RPMI8226 (cell line): ENCODE data around the gene PSD.

Experiments used
- DNase-seq: peaks from one replicate; pipeline ENCODE4 v3.0.0-alpha.2; 2015

Gene PSD

GRCh38 chr10:102437515-102437914 is 18.9 kb upstream of the PSD start:
- DNase-seq = no peak

DNA sequence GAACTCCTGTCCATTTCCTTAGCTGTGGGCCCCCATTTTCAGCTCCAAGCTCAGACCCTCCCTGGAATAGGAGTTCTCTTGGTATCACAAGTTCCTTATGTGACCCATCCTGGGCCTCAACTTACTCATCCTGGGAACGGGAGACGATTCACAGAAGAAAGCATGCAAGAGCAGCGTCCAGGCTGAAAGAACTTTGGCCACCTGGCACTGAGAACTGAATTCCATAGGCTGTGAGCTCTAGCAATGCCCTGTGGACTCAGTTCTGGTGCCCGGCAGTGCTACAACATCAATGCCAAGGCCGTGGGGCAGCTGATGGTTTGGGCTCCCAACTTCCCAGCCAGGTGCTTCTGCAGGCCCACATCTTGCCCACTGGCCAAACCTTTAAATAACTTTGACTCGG is 17.7 kb upstream of the PSD start:
- no peak for DNase-seq

- no peak for DNase-seq
Observed at GRCh38 chr10:102435529-102436233, 17.1 kb upstream of the PSD start.

- DNase-seq = no peak
Observed at GRCh38 chr10:102435133-102435497, 16.5 kb upstream of the PSD start.

DNA sequence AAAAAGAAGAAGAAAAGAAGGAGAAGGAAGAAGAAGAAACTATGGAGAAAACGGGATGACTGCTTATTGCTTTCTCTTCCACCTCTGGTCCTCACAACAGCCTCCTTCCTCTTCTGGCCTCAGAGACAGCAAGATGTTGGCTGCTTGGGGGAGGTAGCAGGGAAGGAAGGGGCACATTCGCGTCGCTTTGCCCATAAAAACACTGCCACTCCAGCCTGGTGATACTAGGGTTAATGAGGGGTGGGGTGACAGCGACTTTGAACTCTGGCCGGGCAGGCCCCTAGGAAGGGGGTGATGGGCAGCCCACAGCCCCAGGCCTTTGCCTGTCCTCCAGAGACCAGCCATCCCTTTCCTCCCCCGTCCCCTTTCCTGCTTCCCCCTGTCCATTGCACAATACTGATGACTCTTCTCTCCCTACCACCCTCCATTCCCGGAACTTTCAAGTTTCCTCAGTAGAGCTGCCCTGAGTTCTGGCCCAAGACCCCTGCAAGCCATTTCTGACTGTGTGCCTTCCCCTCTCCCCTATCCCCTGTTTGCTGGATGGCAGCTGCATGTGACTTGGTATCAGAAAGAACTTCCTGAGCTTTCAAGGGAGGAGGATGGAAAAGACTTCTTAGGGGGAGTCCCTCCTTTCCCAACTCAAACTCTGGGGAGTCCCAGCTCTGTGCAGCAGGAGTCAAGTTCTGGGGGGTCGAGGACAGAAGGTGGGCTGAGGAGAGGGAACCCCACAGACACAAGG is 16.0 kb upstream of the PSD start:
- DNase-seq = no peak

GRCh38 chr10:102433619-102434046 is 15.0 kb upstream of the PSD start:
- no peak for DNase-seq

- DNase-seq = peak; percentile 94
Observed at GRCh38 chr10:102432162-102432950, 13.8 kb upstream of the PSD start, which contains the start of gene CUEDC2. CUEDC2 (minus strand) TSS chr10:102432574; CDS start chr10:102425188, 7,386 bp downstream.

DNA sequence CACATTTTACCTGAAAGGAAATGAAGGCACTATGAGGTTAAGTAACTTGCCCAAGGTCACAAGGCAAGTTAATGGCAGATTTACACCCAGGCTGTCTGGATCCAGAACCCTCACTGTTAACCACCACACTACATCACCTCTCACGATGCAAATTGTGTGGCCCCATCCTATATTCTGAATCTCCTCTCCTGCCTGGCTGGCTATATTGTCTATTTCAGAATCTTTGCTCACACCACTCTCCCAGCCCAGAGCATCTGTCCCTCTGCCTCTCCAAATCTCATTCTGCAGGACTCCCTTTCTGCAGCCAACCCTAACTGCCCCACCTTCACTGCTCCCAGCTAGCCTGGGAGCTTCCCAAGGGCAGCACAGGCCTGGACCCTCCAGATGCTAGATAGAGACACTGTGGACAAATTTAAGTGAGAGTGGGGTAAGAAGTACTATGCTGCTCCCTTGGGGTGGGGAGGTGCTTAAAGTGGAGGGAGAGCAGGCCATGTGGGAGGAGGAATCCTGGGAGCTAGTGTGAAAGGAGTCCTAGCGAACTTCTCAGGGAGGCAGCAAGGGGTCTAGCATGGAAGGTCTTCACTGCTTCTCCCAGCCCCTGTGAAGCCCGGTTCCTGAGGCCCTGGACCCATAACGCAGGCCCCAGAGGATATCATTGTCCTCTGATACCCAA is 13.0 kb upstream of the PSD start:
- no peak for DNase-seq

GRCh38 chr10:102429468-102429867 is 10.9 kb upstream of the PSD start:
- DNase-seq = no peak

DNA sequence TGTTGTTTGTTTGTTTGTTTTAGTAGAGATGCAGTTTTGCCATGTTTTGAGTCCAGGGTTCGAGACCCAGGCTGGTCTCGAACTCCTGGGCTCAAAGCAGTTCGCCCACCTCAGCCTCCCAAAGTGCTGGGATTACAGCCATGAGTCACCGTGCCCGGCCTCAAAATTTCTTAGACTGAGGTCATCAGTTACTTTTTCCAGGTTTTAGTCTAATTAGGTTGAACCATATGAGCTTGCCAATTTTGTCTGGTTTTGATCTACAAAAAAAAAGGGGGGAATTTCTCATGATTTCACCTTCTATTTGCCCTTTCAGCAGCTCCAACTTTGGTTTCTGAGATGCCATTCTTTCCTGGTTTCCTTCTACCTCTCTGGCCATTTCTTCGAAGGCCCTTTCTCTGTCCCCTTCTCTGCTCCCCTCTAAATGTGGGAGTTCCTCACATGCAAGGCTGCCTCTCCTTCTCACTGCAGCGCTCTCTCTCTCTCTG is 8.3 kb upstream of the PSD start:
- DNase-seq = no peak

DNA sequence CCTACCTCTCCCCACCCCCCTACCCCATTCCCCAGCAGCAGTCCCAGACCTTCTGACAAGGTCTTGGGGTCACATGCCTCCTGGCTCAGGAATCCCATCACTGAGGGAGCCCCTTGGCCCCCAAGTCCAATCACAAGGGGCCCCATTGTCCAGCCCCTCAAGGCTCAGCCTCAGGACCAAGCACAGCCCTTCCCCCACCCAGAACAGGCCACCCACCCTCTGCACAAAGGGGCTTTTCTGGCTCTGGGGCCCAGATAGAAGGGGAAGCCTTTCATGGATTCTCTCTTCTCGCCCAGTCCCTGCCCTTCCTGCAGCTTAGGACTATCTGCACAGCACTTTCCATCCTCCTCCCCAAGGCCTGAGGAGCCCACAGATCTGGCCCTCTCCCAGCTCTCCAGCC is 6.9 kb upstream of the PSD start:
- DNase-seq = no peak

- DNase-seq = no peak
Observed at GRCh38 chr10:102424916-102425315, 6.3 kb upstream of the PSD start.

- DNase-seq = no peak
Observed at GRCh38 chr10:102424145-102424544, 5.6 kb upstream of the PSD start.

DNA sequence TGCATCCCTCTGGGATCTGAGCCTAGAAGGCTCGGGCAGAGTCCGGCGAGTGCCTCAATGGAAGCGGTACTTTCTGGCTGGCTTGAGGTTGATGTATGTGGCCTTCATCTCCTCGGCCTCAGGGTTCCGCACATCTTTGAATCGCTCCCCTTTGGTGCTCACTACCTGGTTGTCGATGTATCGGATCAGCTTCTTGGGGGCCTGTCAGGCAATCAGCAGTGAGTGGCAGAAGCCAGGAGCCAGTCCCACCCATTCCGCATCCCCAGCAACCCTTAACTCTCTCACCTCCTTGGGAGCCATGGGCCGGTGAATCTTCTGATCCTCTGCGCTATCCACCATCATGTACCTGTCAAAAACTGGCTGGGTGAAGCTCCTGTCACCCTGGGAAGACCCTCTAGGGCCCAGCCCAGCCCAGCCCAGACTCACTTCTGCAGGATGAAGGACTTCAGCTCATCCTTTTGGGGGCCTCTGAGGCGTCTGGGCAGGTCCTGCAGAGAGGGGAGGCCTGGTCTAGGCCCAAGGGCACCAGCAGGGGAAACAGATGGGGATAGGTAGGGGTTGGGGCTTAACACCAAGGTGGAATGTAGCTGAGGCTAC is 4.9 kb upstream of the PSD start:
- no peak for DNase-seq

GRCh38 chr10:102422545-102423129 is 4.1 kb upstream of the PSD start:
- DNase-seq = no peak

DNA sequence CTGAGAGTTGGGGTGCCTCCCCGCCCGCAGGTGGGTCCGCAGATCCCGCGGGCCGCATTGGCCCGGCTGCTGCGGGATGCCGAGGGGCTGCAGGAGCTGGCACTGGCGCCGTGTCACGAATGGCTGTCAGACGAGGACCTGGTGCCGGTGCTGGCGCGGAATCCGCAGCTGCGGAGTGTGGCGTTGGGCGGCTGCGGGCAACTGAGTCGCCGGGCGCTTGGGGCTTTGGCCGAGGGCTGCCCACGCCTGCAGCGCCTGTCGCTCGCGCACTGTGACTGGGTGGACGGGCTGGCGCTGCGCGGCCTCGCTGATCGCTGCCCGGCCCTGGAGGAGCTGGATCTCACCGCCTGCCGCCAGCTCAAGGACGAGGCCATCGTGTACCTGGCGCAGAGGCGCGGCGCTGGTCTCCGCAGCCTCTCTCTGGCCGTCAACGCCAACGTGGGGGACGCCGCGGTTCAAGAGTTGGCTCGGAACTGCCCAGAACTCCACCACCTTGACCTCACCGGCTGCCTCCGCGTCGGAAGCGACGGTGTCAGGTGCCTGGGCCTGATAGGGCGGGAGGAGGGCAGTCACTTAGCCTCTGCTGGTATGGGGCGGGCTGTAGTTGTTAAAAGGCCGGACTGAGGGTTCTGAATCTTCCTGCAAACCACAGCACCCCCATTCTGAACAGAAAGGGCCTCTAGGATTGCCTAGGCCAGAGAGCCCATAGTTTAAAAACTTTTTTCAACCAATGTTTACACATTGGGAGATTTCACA is 3.4 kb upstream of the PSD start:
- peak; percentile 32 for DNase-seq

DNA sequence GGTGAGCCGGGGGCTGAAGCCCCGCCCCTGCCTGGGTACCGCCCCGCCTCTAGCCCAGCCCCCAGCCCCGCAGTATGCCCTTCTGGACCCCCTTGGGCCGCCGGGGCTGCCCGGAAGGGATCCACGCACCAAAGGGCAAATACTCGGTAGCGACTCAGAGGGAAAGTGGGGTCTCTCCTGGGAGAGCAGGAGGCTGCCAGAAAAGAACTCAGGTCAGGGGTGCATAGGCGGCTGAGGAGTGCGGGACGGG is 2.8 kb upstream of the PSD start:
- DNase-seq = no peak

GRCh38 chr10:102420714-102421506 is 2.3 kb upstream of the PSD start, which contains the start of gene FBXL15:
FBXL15 (plus strand) TSS chr10:102420836; CDS start chr10:102421130, 294 bp downstream.
- DNase-seq = peak; percentile 95

DNA sequence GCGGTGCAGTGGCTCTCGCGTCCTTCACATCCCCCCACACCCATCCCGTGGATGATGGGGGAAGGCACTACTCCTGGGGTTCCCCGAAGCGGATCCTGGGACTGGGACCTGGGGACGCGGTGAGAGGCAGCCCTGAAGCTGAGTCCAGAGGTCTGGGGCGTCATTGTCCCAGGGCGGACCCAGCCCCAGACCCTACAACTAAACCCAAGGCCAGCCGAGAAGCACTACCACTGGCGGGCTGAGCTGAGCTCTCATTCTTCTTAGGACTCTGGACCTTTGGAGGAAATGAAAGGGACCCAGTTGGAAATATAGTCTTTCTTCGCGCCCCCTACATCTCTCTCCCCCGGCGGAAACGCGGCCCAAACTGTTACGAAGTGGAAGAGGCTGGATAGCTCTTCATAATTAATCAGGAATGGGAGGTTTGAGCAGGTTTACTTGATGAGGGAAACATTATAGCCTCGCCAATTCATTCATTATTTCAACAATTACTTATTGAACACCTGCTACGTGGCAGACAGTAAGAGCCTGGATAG is 1.7 kb upstream of the PSD start:
- DNase-seq = no peak
